Smooth muscle cell (in vitro differentiated cells): ENCODE results near the gene SEM1. TPM values are rescaled to one million over a fixed set of nuclear protein-coding genes. Genes with fewer than 3 reads are reported as not detected.
"Not testable (repeated sequence)": the region's sequence is repeated elsewhere in the genome, so short reads cannot be mapped to it uniquely, and the experiment has no call there.

Experiments used
- DNase-seq: peaks from one replicate; lab custom pipeline; 2025; ENCODE audit not compliant: unreplicated experiment; lab: John Stamatoyannopoulos, UW
- H2AFZ ChIP-seq: fragments of 200-600 bp; sonication (generic); 2 replicates; pipeline ENCODE4 v1.6.0; 2016; ENCODE audit warnings: antibody characterized with exemption, low read depth, mild to moderate bottlenecking
- H3F3A ChIP-seq: fragments of 200-600 bp; sonication (generic); 2 replicates; pipeline ENCODE4 v1.6.0; 2017; ENCODE audit warnings: antibody characterized with exemption, low read depth
- H3K27ac ChIP-seq: fragments of 200-600 bp; sonication (generic); 2 replicates; pipeline ENCODE4 v1.5.1; 2016; ENCODE audit warnings: low read depth, mild to moderate bottlenecking
- H3K27me3 ChIP-seq: fragments of 200-600 bp; sonication (generic); 2 replicates; pipeline ENCODE4 v1.6.1; 2016; ENCODE audit warnings: low read depth, mild to moderate bottlenecking
- H3K36me3 ChIP-seq: fragments of 200-600 bp; sonication (generic); 2 replicates; pipeline ENCODE4 v1.5.1; 2016; ENCODE audit warnings: low read depth
- H3K4me1 ChIP-seq: fragments of 200-600 bp; sonication (generic); 2 replicates; pipeline ENCODE4 v1.5.1; 2016; ENCODE audit warnings: low read depth
- H3K4me2 ChIP-seq: fragments of 200-600 bp; sonication (generic); 2 replicates; pipeline ENCODE4 v1.6.0; 2016; ENCODE audit warnings: mild to moderate bottlenecking
- H3K4me3 ChIP-seq: fragments of 200-600 bp; sonication (generic); 2 replicates; pipeline ENCODE4 v1.5.1; 2016; ENCODE audit warnings: mild to moderate bottlenecking
- H3K79me2 ChIP-seq: fragments of 200-600 bp; sonication (generic); 2 replicates; pipeline ENCODE4 v1.6.0; 2016; ENCODE audit warnings: low read depth, mild to moderate bottlenecking
- H3K9ac ChIP-seq: fragments of 200-600 bp; sonication (generic); 2 replicates; pipeline ENCODE4 v1.6.0; 2016; ENCODE audit warnings: low read depth
- H3K9me3 ChIP-seq: fragments of 200-600 bp; sonication (generic); replicated peaks from 2 replicates; pipeline ENCODE4 v1.5.1; 2016; ENCODE audit warnings: low read depth
- H4K20me1 ChIP-seq: fragments of 200-600 bp; sonication (generic); 2 replicates; pipeline ENCODE4 v1.6.0; 2016; ENCODE audit warnings: low read depth
- WGBS: methylation state at CpG from one replicate; pipeline ENCODE4 v1.1.7; 2016; ENCODE audit warnings: low lambda C conversion rate; 5-methylcytosine and 5-hydroxymethylcytosine counted together
- polyA plus RNA-seq: library from polyadenylated mRNA; unstranded; fragments of >200 nt; fragmentation: Nextera tagmentation; extraction: Ambion mirVana; gene quantifications from 2 replicates; pipeline ENCODE4 v1.2.1, GENCODE V29; 2016
- total RNA-seq: library from RNA; depleted of rRNA; stranded (reverse); fragments of >200 nt; gene quantifications from 2 replicates; pipeline ENCODE4 v1.2.3, GENCODE V29; 2014
- TF ChIP-seq, protein P1 (sequence below): fragments of 200-600 bp; sonication (generic); IDR thresholded peaks from 2 replicates; pipeline ENCODE4 v1.5.1; 2017; ENCODE audit warnings: borderline replicate concordance, mild to moderate bottlenecking, antibody characterized with exemption; ENCODE audit not compliant: insufficient read depth, poor library complexity, severe bottlenecking

Gene SEM1
- total RNA-seq, result 22.0 and 26.3 TPM in 2 replicates
- polyA plus RNA-seq, result 272 and 291 TPM in 2 replicates

DNA sequence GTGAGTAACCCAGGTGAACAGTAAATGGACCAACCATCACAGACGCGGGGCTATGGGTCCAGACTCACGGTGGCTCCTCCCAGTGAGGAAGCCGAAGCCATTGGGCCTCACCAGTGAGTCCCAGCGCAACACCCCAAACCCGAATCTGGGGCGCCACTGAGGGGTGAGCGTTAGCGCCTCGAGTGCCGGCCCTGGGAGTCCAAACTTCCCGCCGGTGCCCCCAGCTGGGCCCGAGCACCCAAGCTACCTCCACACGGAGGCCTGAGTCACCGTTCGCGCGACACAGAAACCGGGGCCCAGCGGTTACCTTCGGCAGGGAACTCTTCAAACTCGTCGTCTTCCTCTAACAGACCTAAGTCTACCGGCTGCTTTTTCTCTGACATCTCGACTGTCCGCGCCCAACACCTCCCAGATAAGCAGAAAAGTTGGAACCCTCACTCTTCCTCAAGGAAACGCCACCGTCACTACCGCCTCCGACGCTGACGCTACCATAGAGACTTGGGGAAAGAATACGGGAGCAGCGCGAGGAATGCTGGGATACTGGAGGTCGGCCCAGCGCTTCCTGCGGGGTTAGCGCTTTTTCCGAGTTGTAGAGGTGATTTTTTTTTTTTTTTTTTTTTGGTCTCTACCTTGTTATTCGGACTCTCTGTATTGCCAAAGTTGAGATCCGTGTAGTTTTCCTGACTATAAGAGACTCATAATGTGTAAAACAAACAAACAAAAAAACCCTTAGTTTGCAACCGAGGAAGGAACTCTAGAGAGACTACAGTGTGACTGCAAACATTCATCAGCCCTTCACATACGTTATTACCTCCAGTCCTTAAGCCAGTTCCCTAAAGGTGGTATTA lies at the start of gene SEM1:
TSS of gene SEM1 (minus strand) at position 466 of the 848 bp plus-strand sequence. CDS start at position 383, 83 bp downstream.
- no peaks in the 10 kb centered on the region for H3K27me3 ChIP-seq
- H3K4me1 ChIP-seq, result peaks cover 14% of the 10 kb centered on the region
- peak within 1 kb of the TSS; percentile 100 for H2AFZ ChIP-seq
- peak within 1 kb of the TSS; percentile 98 for H3K9ac ChIP-seq
- peak within 1 kb of the TSS; percentile 89 for H3K4me3 ChIP-seq
- peak within 1 kb of the TSS; percentile 93 for H3K4me2 ChIP-seq
- H3F3A ChIP-seq, result no peaks in the 10 kb centered on the region
- H4K20me1 ChIP-seq, result peaks cover 42% of the 10 kb centered on the region
- peak; percentile 27 for DNase-seq
- WGBS, result 2% methylated on average over 46 of the region's 46 CpGs
- no peaks in the 10 kb centered on the region for H3K9me3 ChIP-seq
- TF ChIP-seq, protein P1, sequence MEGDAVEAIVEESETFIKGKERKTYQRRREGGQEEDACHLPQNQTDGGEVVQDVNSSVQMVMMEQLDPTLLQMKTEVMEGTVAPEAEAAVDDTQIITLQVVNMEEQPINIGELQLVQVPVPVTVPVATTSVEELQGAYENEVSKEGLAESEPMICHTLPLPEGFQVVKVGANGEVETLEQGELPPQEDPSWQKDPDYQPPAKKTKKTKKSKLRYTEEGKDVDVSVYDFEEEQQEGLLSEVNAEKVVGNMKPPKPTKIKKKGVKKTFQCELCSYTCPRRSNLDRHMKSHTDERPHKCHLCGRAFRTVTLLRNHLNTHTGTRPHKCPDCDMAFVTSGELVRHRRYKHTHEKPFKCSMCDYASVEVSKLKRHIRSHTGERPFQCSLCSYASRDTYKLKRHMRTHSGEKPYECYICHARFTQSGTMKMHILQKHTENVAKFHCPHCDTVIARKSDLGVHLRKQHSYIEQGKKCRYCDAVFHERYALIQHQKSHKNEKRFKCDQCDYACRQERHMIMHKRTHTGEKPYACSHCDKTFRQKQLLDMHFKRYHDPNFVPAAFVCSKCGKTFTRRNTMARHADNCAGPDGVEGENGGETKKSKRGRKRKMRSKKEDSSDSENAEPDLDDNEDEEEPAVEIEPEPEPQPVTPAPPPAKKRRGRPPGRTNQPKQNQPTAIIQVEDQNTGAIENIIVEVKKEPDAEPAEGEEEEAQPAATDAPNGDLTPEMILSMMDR, result no peak
- peaks cover 48% of the 10 kb centered on the region for H3K79me2 ChIP-seq
- peak within 1 kb of the TSS; percentile 98 for H3K27ac ChIP-seq
- H3K36me3 ChIP-seq, result no peaks in the 10 kb centered on the region

DNA sequence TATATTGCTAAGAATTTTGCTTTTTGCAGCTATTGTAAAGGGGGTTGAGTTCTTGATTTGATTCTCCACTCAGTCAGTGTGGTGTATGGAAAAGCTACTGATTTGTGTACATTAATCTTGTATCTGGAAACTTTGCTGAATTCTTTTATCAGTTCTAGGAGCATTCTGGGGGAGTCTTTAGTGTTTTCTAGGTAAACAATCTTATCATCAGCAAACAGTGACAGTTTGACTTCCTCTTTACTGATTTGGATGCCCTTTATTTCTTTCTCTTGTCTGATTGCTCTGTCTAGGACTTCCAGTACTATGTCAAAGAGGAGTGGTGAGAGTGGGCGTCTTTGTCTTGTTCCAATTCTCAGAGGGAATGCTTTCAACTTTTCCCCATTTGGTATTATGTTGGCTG lies 48.2 kb upstream of the SEM1 start:
- not testable (repeated sequence) for H3F3A ChIP-seq, H3K9ac ChIP-seq, H3K27me3 ChIP-seq, H3K4me2 ChIP-seq, H3K79me2 ChIP-seq, H3K4me3 ChIP-seq, H4K20me1 ChIP-seq, H3K4me1 ChIP-seq, DNase-seq, H3K36me3 ChIP-seq, H3K27ac ChIP-seq, H2AFZ ChIP-seq, H3K9me3 ChIP-seq
- WGBS, result 82% methylated on average over 1 of the region's 1 CpG

DNA sequence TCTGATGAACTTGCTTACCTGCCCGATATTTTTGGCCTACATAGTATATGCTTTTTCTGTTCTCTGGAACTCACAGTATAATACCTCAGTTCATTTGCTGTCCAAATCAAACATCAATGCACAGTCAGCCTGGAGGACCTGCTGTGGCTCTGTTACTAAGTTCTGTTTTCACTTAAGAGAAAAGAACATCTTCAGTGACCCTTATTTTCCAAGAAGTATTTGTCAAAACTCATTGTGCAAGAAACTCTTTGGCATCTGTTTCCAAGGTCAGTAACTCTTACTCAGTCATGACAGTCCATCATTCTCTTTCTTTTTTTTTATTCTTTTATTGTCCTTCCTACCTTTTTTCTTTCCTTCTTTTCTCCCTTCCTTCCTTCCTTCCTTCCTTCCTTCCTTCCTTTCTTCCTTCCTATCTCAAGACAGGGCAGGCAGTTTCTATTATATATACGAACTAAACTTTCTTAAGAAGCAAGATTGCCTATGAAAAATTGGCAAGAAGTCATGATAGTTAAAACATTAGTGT lies 37.8 kb upstream of the SEM1 start:
- Histone ChIP-seq H3K9ac (no peak overlapping the region), H3K9me3 (no peaks in the 10 kb centered on the region), H4K20me1 (no peaks in the 10 kb centered on the region), H3K27ac (no peak overlapping the region), H3K27me3 (peaks cover 4% of the 10 kb centered on the region), H3F3A (no peaks in the 10 kb centered on the region), H3K4me2 (no peak overlapping the region), H3K4me1 (no peaks in the 10 kb centered on the region), H3K79me2 (no peaks in the 10 kb centered on the region), H2AFZ (no peak overlapping the region), H3K4me3 (no peak overlapping the region), H3K36me3 (no peaks in the 10 kb centered on the region)
- WGBS, result 88% methylated on average over 2 of the region's 2 CpGs
- TF ChIP-seq, protein P1, result no peak
- no peak for DNase-seq

DNA sequence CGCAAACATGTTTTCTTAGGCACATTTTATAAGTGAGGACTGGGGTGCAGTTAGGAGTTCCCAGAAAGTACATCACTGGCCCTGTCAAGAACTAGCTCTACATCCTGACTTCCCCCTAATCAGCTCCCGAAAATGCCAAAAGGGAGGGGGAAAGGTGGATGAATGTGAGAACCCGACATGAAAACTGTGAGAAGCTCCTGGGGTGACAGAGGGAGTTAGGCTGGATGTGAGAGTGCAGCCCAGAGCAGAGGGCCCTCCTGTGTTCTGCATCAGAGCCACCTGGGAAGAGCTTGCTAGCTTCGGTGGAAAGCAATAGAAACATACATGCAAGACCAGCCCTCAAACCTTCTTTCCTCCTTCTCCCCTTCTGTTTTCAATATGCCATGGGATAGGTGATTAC lies 30.5 kb upstream of the SEM1 start:
- TF ChIP-seq, protein P1, result no peak
- no peak for DNase-seq
- H3K36me3 ChIP-seq, result no peaks in the 10 kb centered on the region
- no peak overlapping the region for H3K4me3 ChIP-seq
- no peak overlapping the region for H2AFZ ChIP-seq
- no peak overlapping the region for H3K27ac ChIP-seq
- H3K9ac ChIP-seq, result no peak overlapping the region
- H3K4me1 ChIP-seq, result no peaks in the 10 kb centered on the region
- peaks cover 49% of the 10 kb centered on the region for H3K27me3 ChIP-seq
- no peaks in the 10 kb centered on the region for H3K9me3 ChIP-seq
- 73% methylated on average over 4 of the region's 4 CpGs for WGBS
- H4K20me1 ChIP-seq, result no peaks in the 10 kb centered on the region
- no peaks in the 10 kb centered on the region for H3F3A ChIP-seq
- no peaks in the 10 kb centered on the region for H3K79me2 ChIP-seq
- no peak overlapping the region for H3K4me2 ChIP-seq
